Measurements from ENCODE around the gene NPNT. TPM values are rescaled to one million over a fixed set of nuclear protein-coding genes. Genes with fewer than 3 reads are reported as not detected.

Gene NPNT
- polyA plus RNA-seq, 3 donors: 3.2 to 20.4 (median 12.7) TPM

GRCh38 chr4:105957680-105958079 is 62.4 kb downstream of the NPNT start:
- 63 to 86% (median 75%) methylated on average over 4 of the region's 4 CpGs for WGBS, 3 donors
- no peak overlapping the region for H3K27ac ChIP-seq (ENCODE audit: low read depth, low read length)

- 87 to 97% (median 94%) methylated on average over 3 of the region's 3 CpGs for WGBS, 3 donors
Measured at GRCh38 chr4:105963461-105964400, 68.5 kb downstream of the NPNT start.

GRCh38 chr4:105965183-105965800 is 70.0 kb downstream of the NPNT start:
- H3K27ac ChIP-seq (ENCODE audit: low read depth, low read length): no peak overlapping the region

More at GRCh38 chr4:105963461-105964400, 68.5 kb downstream of the NPNT start:
- H3K27ac ChIP-seq (ENCODE audit: low read depth, low read length): no peak overlapping the region

GRCh38 chr4:105966051-105966450 is 70.8 kb downstream of the NPNT start:
- H3K27ac ChIP-seq (ENCODE audit: low read depth, low read length): no peak overlapping the region

More at GRCh38 chr4:105965183-105965800, 70.0 kb downstream of the NPNT start:
- 60 to 63% (median 62%) methylated on average over 6 of the region's 6 CpGs for WGBS, 3 donors

- 50 to 54% (median 53%) methylated on average over 10 of the region's 10 CpGs for WGBS, 3 donors
- H3K27ac ChIP-seq (ENCODE audit: low read depth, low read length): no peak overlapping the region
Measured at GRCh38 chr4:105967058-105967658, 71.9 kb downstream of the NPNT start.

- H3K27ac ChIP-seq (ENCODE audit: low read depth, low read length): no peak overlapping the region
- 59 to 83% (median 75%) methylated on average over 2 of the region's 2 CpGs for WGBS, 3 donors
Measured at GRCh38 chr4:105969575-105969974, 74.3 kb downstream of the NPNT start.

GRCh38 chr4:105970371-105970770 is 75.1 kb downstream of the NPNT start:
- 78 to 91% (median 78%) methylated on average over 1 of the region's 1 CpG for WGBS, 3 donors
- no peak overlapping the region for H3K27ac ChIP-seq (ENCODE audit: low read depth, low read length)

GRCh38 chr4:105971036-105971435 is 75.8 kb downstream of the NPNT start:
- 78 to 86% (median 81%) methylated on average over 4 of the region's 4 CpGs for WGBS, 3 donors
- H3K27ac ChIP-seq (ENCODE audit: low read depth, low read length): no peak overlapping the region

GRCh38 chr4:105972946-105973621 is 77.8 kb downstream of the NPNT start:
- 86 to 92% (median 88%) methylated on average over 5 of the region's 5 CpGs for WGBS, 3 donors

GRCh38 chr4:105976915-105977314 is 81.6 kb downstream of the NPNT start:
- 40 to 69% (median 68%) methylated on average over 3 of the region's 3 CpGs for WGBS, 3 donors
- H3K27ac ChIP-seq (ENCODE audit: low read depth, low read length): no peak overlapping the region

More at GRCh38 chr4:105972946-105973621, 77.8 kb downstream of the NPNT start:
- H3K27ac ChIP-seq (ENCODE audit: low read depth, low read length): no peak overlapping the region

- H3K27ac ChIP-seq (ENCODE audit: low read depth, low read length): no peak overlapping the region
- WGBS, 3 donors: 42 to 64% (median 50%) methylated on average over 2 of the region's 2 CpGs
Measured at GRCh38 chr4:105978684-105979296, 83.5 kb downstream of the NPNT start.

GRCh38 chr4:105979506-105979905 is 84.2 kb downstream of the NPNT start:
- WGBS, 3 donors: 91 to 95% (median 93%) methylated on average over 3 of the region's 3 CpGs
- no peak overlapping the region for H3K27ac ChIP-seq (ENCODE audit: low read depth, low read length)

- WGBS, 3 donors: 50 to 71% (median 50%) methylated on average over 2 of the region's 2 CpGs
Measured at GRCh38 chr4:105988671-105989070, 93.4 kb downstream of the NPNT start.

GRCh38 chr4:105989485-105990242 is 94.4 kb downstream of the NPNT start:
- WGBS, 3 donors: 39 to 63% (median 59%) methylated on average over 2 of the region's 2 CpGs
- no peak overlapping the region for H3K27ac ChIP-seq (ENCODE audit: low read depth, low read length)

More at GRCh38 chr4:105988671-105989070, 93.4 kb downstream of the NPNT start:
- H3K27ac ChIP-seq (ENCODE audit: low read depth, low read length): no peak overlapping the region

- H3K27ac ChIP-seq (ENCODE audit: low read depth, low read length): no peak overlapping the region
- 48 to 60% (median 57%) methylated on average over 3 of the region's 3 CpGs for WGBS, 3 donors
Measured at GRCh38 chr4:105990933-105991332, 95.7 kb downstream of the NPNT start.

- 89 to 91% (median 90%) methylated on average over 8 of the region's 8 CpGs for WGBS, 3 donors
- no peak overlapping the region for H3K27ac ChIP-seq (ENCODE audit: low read depth, low read length)
Measured at GRCh38 chr4:105991726-105992125, 96.5 kb downstream of the NPNT start.

- no peak overlapping the region for H3K27ac ChIP-seq (ENCODE audit: low read depth, low read length)
- 92 to 94% (median 92%) methylated on average over 2 of the region's 2 CpGs for WGBS, 3 donors
Measured at GRCh38 chr4:105992641-105993305, 97.5 kb downstream of the NPNT start.
